AG09319 (cell line): ENCODE measurements around the gene THSD4.
"Not testable (repeated sequence)": the region's sequence is repeated elsewhere in the genome, so short reads cannot be mapped to it uniquely, and the experiment has no call there.

Experiments used
- DNase-seq: peaks from one replicate; pipeline ENCODE4 v3.0.0-alpha.2; 2010; ENCODE audit warnings: low read depth; ENCODE audit errors: extremely low read depth
- CTCF ChIP-seq: IDR thresholded peaks from 2 replicates; pipeline ENCODE4 v1.5.1; 2011; ENCODE audit warnings: low read depth, mild to moderate bottlenecking, inconsistent platforms, low read length, moderate library complexity

Gene THSD4

DNA sequence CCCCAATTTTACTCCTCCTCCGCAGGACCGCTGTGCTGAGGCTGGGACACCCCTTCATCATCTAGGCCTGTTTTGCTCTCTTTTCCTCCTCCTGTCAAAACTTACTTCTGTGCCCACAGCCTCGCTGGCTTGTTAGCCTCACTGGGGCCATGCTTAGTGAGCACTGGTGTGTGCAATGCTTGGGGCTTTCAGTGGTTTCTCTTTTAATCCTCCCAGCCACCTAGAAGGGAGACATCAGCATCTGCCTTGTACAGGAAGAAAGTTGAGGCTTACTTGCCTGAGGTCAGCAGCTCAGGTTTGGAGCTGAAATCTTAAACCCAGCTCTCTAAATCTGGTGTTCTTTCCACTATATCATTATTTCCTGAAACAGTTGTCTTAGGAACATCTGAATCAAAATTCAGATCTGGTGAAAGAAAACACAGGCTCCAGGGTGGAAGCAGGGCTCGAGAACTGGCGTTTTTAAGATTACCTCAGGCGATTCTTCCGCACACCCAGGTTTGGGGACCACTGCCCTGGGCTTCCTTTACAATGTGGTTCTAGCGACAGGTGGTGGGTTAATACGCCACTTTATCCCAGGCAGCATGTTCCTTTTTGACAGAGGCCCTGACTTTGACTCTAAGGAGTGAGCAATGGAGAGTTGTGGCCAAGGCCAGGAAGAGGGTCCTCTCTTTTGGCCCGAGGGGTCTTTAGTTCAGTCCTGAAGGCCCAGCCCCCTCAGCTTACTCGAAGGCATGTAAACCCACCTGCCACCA, 3.8 kb downstream of the THSD4 start:
- DNase-seq: no peak
- no peak for TF ChIP-seq CTCF

DNA sequence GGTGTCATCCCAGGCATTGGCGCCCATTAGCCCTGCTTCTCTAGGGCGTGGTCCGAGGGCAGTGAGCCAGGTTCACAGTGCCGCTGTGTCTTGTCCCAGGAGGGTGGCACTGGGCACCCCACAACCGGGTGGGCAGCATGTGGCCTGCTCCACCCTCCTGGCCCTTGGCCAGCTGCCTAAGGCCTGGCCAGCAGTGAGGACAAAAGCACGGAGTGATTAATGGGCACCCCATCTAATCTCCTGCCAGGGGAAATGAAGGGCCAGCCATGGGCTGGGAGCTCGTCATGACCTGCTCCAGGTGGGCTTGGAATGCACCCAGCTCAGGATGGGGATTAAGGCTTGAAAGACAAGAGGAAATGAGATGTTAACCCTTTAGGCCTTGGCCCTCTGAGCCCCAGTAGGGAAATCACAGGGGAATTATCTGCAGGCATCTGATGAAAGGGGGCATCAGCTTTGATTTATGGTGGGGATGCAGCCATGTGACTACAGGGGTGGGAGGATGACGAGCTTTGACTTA, 5.2 kb downstream of the THSD4 start:
- no peak for DNase-seq
- no peak for TF ChIP-seq CTCF

DNA sequence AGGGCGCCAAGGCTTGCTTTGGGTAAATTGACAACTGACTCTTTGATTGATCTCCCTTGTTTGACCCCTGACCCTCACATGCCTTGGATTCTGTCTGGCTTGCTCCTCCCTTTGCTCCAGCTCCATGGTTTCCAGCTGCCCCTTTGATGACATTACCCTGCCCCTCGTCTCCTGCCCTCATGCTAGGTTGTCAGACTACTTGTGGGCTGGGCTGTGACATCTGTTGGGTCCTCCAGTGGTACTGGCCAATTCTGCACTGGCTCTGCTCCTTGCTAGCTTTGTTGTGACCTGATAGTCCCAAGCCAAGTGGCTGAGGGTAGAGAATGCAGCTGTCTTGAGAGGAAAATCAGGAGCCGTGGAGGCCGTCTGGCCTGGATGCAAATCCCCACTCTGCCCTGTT, 6.2 kb downstream of the THSD4 start:
- no peak for TF ChIP-seq CTCF
- DNase-seq: no peak

GRCh38 chr15:71124937-71125790, 9.9 kb downstream of the THSD4 start:
- DNase-seq: no peak
- no peak for TF ChIP-seq CTCF

DNA sequence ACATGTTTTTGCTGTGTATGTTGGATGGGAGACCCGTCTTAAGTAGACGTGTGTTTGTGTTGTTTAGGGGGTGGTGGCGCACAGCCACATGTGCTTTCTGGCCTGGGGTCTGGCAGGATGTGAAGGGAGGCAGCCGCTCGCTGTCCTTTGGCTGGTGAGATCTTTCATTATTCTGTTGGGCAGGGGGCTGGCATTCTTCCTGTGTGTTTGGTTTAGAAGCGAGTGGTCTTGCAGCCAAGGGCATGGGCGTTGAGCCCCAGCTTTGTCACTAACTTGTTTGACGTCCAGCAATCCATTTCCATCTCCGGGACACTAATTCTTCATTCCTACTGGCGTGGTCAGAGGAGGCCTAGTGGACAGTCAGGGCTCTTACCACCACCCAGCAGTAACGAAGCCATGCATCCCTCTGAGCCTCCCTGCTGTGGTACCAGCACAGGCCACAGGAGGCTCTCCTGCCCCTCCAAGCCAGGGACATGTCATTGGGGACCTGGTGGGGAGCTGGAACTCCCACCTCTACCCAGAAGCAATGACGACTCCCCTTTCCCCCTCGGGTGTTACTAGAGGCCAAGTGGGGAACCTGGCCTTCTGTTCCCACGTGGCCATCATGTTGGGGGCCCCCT, 10.7 kb downstream of the THSD4 start:
- no peak for DNase-seq
- no peak; the same call in 1 of the 2 replicates for TF ChIP-seq CTCF

DNA sequence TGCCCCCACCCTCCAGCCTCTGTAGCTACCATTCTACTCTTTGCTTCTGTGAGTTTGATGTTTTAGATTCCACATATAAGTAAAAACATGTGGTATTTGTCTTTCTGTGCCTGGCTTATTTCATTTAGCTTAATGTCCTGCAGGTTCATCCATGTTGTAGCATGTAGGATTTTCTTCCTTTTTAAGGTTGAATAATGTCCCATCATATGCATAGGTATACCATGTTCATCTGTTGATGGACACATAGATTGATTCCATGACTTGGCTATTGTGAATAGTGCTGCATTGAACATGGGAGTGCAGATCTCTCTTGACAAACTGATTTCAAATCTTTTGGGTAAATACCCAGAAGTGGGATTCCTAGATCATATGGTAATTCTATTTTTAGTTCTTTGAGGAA, 11.8 kb downstream of the THSD4 start:
- no peak for DNase-seq
- TF ChIP-seq CTCF: no peak

DNA sequence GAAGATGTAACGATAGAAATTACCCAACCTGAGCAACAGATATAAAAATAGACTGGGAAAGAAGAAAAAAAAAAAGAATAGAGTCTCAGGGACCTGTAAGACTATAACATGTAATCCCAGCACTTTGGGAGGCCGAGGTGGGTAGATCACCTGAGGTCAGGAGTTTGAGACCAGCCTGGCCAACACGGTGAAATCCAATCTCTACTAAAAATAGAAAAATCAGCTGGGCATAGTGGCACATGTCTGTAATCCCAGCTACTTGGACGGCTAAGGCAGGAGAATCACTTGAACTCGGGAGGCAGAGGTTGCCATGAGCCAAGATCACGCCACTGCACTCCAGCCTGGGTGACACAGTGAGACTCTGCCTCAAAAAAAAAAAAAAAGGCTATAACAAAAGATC, 12.9 kb downstream of the THSD4 start:
- DNase-seq: not testable (repeated sequence)
